Retinal pigment epithelial cell (primary cell): ENCODE results near the gene URB1.
A peak's percentile ranks its signal among the peaks of the same experiment; 100 is the strongest.

Experiments used
- DNase-seq: peaks from one replicate; pipeline ENCODE4 v3.0.0-alpha.2; 2010; ENCODE audit warnings: low read depth
- H3K4me3 ChIP-seq: 2 replicates; pipeline ENCODE4 v1.5.1; 2011; ENCODE audit warnings: mild to moderate bottlenecking, low read length, control low read depth, moderate library complexity
- CTCF ChIP-seq: conservative IDR thresholded peaks from 2 replicates; pipeline ENCODE4 v1.5.1; 2011; ENCODE audit warnings: low read depth, low read length, control low read depth, inconsistent platforms

Gene URB1

DNA sequence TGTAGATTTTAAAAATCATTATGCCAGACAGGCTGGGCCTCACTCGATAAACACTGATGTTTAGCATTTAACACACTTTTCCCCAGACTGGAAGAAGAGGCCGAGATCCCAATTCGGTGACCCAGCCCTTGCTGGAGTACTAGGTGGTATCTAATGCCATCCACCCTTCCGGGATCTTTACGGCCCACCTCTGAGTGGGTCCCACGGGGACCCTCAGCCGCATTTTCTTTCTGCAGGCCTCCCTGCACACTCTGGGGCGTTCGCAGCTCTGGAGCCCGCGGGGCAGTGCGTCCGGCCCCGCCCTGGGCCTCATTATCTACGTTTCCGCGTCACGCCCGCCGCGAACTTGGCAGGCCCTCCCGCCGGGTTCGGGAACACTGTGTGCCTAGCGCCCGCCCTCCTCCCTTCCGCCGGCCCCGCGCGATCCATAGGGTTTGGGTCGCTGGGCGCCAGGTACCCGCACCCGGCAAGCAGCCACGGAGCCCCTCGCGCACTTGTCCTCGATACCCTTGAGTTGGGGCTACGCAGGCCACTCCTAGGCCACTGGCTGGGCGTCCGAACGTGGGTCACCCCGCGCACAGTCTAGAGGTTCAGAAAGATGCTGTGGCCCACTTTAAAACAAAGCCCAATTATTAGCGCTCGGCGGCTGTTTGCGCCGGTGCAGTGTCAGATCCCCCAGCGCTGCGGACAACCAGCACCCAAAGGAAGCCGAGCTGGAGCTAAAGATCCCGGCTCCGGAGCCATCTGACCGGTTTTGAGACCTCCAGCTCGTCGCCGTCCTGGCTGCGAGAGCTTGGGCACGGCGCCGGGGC, 18.7 kb upstream of the URB1 start:
- TF ChIP-seq CTCF, result no peak
- no peak for DNase-seq
- peak overlapping the region; percentile 74 for H3K4me3 ChIP-seq

DNA sequence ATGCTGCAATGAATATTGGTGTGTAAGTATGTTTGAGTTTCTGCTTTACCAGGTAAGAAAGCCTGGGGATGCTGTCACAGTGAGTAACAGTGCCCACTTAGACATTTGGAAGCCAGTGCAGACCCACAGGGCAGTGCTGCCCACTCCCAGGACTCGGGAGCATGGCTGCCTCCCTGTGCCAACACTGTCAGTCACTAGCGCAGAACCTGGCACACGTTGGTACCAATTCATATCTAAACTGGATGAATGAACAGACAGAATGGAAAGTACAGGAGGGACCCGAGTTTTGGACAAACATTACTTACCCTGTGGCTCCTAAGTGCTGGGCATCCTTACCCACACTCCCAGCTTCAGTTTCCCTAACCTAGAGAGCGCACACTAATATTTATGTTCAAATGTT, 18.1 kb upstream of the URB1 start:
- TF ChIP-seq CTCF, result no peak
- H3K4me3 ChIP-seq, result peak overlapping the region; percentile 74
- DNase-seq, result no peak

DNA sequence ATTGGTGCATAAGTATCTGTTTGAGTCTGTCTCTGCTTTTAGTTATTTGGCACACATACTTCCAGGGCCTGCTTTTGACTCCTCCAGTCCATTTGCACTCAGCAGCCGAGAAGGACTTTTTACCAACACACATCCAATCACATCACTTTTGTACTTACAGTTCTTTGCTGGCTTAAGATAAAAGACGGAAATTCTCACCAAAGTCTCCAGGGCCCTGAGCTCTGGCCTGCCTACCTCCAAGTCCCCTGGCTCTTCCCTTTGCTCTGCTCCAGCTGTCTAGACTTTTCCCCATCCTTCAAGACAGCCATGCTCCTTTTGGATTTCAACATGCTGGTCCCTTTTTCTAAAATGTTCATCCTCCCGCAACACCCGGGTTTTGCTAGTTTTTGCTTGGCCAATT, 17.5 kb upstream of the URB1 start:
- no peak overlapping the region for H3K4me3 ChIP-seq
- DNase-seq, result no peak
- no peak for TF ChIP-seq CTCF

DNA sequence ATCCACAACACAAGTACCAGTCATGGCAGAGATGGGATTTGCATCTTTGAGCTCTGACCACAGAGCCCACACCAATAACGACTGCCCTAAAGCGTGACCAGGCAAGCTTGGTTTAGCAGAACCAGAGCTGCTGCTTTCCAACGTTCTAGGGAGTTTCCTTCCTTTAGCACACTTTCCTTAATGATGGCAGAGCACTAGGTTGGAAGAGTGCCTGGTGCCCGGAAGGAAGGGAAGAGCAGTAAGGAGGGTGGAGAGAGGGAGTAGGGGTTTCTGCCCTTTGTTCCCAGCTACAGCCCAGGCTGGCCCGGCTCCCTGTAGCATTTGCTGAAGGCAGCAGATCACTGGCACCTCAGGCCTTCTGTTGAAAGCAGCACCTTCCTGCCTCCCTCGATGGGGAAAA, 13.6 kb upstream of the URB1 start:
- no peak for TF ChIP-seq CTCF
- DNase-seq, result no peak
- no peak overlapping the region for H3K4me3 ChIP-seq

GRCh38 chr21:32403201-32403777, 10.5 kb upstream of the URB1 start:
- no peak for DNase-seq
- H3K4me3 ChIP-seq, result no peak overlapping the region
- peak; percentile 68 for TF ChIP-seq CTCF

GRCh38 chr21:32393677-32394001, 827 bp upstream of the URB1 start:
- peak overlapping the region; percentile 89 for H3K4me3 ChIP-seq
- no peak for TF ChIP-seq CTCF
- DNase-seq, result no peak

GRCh38 chr21:32392299-32392879, 423 bp downstream of the URB1 start:
- no peak for TF ChIP-seq CTCF
- H3K4me3 ChIP-seq, result peak overlapping the region; percentile 89
- DNase-seq, result no peak
